Measurements from ENCODE around the gene KLHL29. TPM values are rescaled to one million over a fixed set of nuclear protein-coding genes. Genes with fewer than 3 reads are reported as not detected.

KLHL29 gene
- total RNA-seq, 1 experiment from 2014 or later, result 2.4 TPM

GRCh38 chr2:23647563-23647962 is 262.6 kb downstream of the KLHL29 start:
- Histone ChIP-seq H3K14ac (ENCODE audit: insufficient read depth, low read length) (no peak overlapping the region), H2AFZ (ENCODE audit: low read length) (no peak overlapping the region), H3K79me2 (ENCODE audit: insufficient read depth, low read length) (no peaks in the 10 kb centered on the region), H4K5ac (ENCODE audit: insufficient read length, low read depth, low read length) (no peak overlapping the region), H3K9ac (ENCODE audit: extremely low read depth, insufficient read length, low read length) (no peak overlapping the region), H3K56ac (ENCODE audit: insufficient read length, low read depth, low read length) (no peak overlapping the region), H4K91ac (ENCODE audit: insufficient read length, low read depth, low read length) (no peak overlapping the region), H3K9me3 (ENCODE audit: control insufficient read depth, low read depth, low read length) (no peaks in the 10 kb centered on the region), H2BK12ac (ENCODE audit: insufficient read length, low read depth, low read length) (no peak overlapping the region), H3K23me2 (ENCODE audit: insufficient read length, low read depth, low read length, poor library complexity, severe bottlenecking) (no peaks in the 10 kb centered on the region), H3T11ph (ENCODE audit: low read length) (no peak overlapping the region), H4K8ac (replicated peaks; ENCODE audit: insufficient read length, low read depth, low read length) (no peak overlapping the region), H3K4ac (ENCODE audit: low read depth, low read length) (no peak overlapping the region), H2AK5ac (ENCODE audit: insufficient read length, low read length) (no peak overlapping the region), H2BK15ac (ENCODE audit: low read depth, low read length) (no peak overlapping the region), H3K4me1 (ENCODE audit: insufficient read depth, low read length) (no peaks in the 10 kb centered on the region), H3K27me3 (ENCODE audit: insufficient read depth, low read length) (no peaks in the 10 kb centered on the region), H3K27ac (ENCODE audit: insufficient read length, low read depth, low read length) (no peak overlapping the region), H2BK120ac (ENCODE audit: low read depth, low read length, poor library complexity, severe bottlenecking) (no peak overlapping the region), H3K4me2 (ENCODE audit: insufficient read depth, insufficient read length, low read length) (no peak overlapping the region), H2BK5ac (ENCODE audit: insufficient read length, low read length) (no peak overlapping the region), H3K23ac (ENCODE audit: insufficient read length, low read depth, low read length) (no peak overlapping the region), H4K20me1 (ENCODE audit: control insufficient read depth, insufficient read depth, insufficient read length) (no peaks in the 10 kb centered on the region), H3K18ac (ENCODE audit: insufficient read length, low read depth, low read length) (no peak overlapping the region), H2BK20ac (ENCODE audit: low read depth, low read length, poor library complexity, severe bottlenecking) (no peak overlapping the region), H3K79me1 (ENCODE audit: insufficient read depth, low read depth, low read length, poor library complexity, severe bottlenecking) (no peaks in the 10 kb centered on the region)
- no CpG with 5 or more reads among the region's 13 CpGs for WGBS (ENCODE audit: extremely low coverage, insufficient read length, low lambda C conversion rate)
- H3K4me1 Mint-ChIP-seq, result peaks cover 13 to 16% of the 10 kb centered on the region in 2 experiments
- no peak overlapping the region for H3K4me3 Mint-ChIP-seq
- H3K36me3 Mint-ChIP-seq (ENCODE audit: insufficient read depth in 1 of 3, low read depth in 3 of 3), result peaks cover 6 to 10% (median 8%) of the 10 kb centered on the region in 3 experiments; a peak in 6 of 7 replicates
- no peak for DNase-seq
- TF ChIP-seq CTCF (conservative IDR thresholded peaks at IDR 0.05), result no peak
- H3K27me3 Mint-ChIP-seq (ENCODE audit: low read depth), result peaks cover 8% of the 10 kb centered on the region
- peak overlapping the region in 2 of 3 experiments; percentile 29 to 79; a peak in 3 of 7 replicates for H3K27ac Mint-ChIP-seq
- H3K9me3 Mint-ChIP-seq, result peaks cover 4 to 8% of the 10 kb centered on the region in 2 experiments; a peak in 2 of 5 replicates
